ENCODE results near the gene LMNA. TPM values are rescaled to one million over a fixed set of nuclear protein-coding genes. Genes with fewer than 3 reads are reported as not detected.
"Not testable (repeated sequence)": the region's sequence is repeated elsewhere in the genome, so short reads cannot be mapped to it uniquely, and the experiment has no call there.

The LMNA gene
- total RNA-seq, 1 donor from 2014 or later, result 638 TPM

- no peak for FAIRE-seq
- TF ChIP-seq CTCF (IDR thresholded peaks at IDR 0.05; ENCODE audit: insufficient read depth, low read length, severe bottlenecking), result no peak
Measured at GRCh38 chr1:156120318-156120717, 5.8 kb downstream of the LMNA start.

GRCh38 chr1:156121005-156121404 lies 6.5 kb downstream of the LMNA start:
- H3K27me3 ChIP-seq (ENCODE audit: control insufficient read depth, insufficient read depth, low read length); H3K36me3 ChIP-seq (ENCODE audit: control insufficient read depth, insufficient read depth, low read length); FAIRE-seq; DNase-seq (ENCODE audit: low read depth); H3K4me3 ChIP-seq (ENCODE audit: low read depth, low read length): not testable (repeated sequence)

More at GRCh38 chr1:156120318-156120717, 5.8 kb downstream of the LMNA start:
- H3K36me3 ChIP-seq (ENCODE audit: control insufficient read depth, insufficient read depth, low read length), result peaks cover 6% of the 10 kb centered on the region
- no peaks in the 10 kb centered on the region for H3K27me3 ChIP-seq (ENCODE audit: control insufficient read depth, insufficient read depth, low read length)
- no peak for DNase-seq (ENCODE audit: low read depth)
- H3K4me3 ChIP-seq (ENCODE audit: low read depth, low read length), result no peak overlapping the region

- DNase-seq (ENCODE audit: low read depth) (no peak), FAIRE-seq (no peak)
- Histone ChIP-seq H3K4me3 (ENCODE audit: low read depth, low read length) (no peak overlapping the region), H3K27me3 (ENCODE audit: control insufficient read depth, insufficient read depth, low read length) (no peaks in the 10 kb centered on the region), H3K36me3 (ENCODE audit: control insufficient read depth, insufficient read depth, low read length) (peaks cover 6% of the 10 kb centered on the region)
- no peak for TF ChIP-seq CTCF (IDR thresholded peaks at IDR 0.05; ENCODE audit: insufficient read depth, low read length, severe bottlenecking)
Measured at GRCh38 chr1:156121457-156121856, 6.9 kb downstream of the LMNA start.

- TF ChIP-seq CTCF (IDR thresholded peaks at IDR 0.05; ENCODE audit: insufficient read depth, low read length, severe bottlenecking), result no peak
- no peak for DNase-seq (ENCODE audit: low read depth)
- peaks cover 6% of the 10 kb centered on the region for H3K36me3 ChIP-seq (ENCODE audit: control insufficient read depth, insufficient read depth, low read length)
- FAIRE-seq, result no peak
- peak overlapping the region; percentile 12 for H3K4me3 ChIP-seq (ENCODE audit: low read depth, low read length)
- H3K27me3 ChIP-seq (ENCODE audit: control insufficient read depth, insufficient read depth, low read length), result no peaks in the 10 kb centered on the region
Measured at GRCh38 chr1:156122086-156122485, 7.6 kb downstream of the LMNA start.

GRCh38 chr1:156122519-156123355 lies 8.2 kb downstream of the LMNA start:
- peak overlapping the region; percentile 12 for H3K4me3 ChIP-seq (ENCODE audit: low read depth, low read length)
- TF ChIP-seq CTCF (IDR thresholded peaks at IDR 0.05; ENCODE audit: insufficient read depth, low read length, severe bottlenecking), result peak; percentile 61
- peaks cover 6% of the 10 kb centered on the region for H3K36me3 ChIP-seq (ENCODE audit: control insufficient read depth, insufficient read depth, low read length)
- no peaks in the 10 kb centered on the region for H3K27me3 ChIP-seq (ENCODE audit: control insufficient read depth, insufficient read depth, low read length)
- FAIRE-seq (no peak), DNase-seq (ENCODE audit: low read depth) (peak; percentile 68)

GRCh38 chr1:156123356-156124196 lies 9.1 kb downstream of the LMNA start:
- H3K27me3 ChIP-seq (ENCODE audit: control insufficient read depth, insufficient read depth, low read length), result no peaks in the 10 kb centered on the region
- DNase-seq (ENCODE audit: low read depth) (peak; percentile 97), FAIRE-seq (no peak)
- peak overlapping the region; percentile 16 for H3K4me3 ChIP-seq (ENCODE audit: low read depth, low read length)
- peaks cover 6% of the 10 kb centered on the region for H3K36me3 ChIP-seq (ENCODE audit: control insufficient read depth, insufficient read depth, low read length)
- TF ChIP-seq CTCF (IDR thresholded peaks at IDR 0.05; ENCODE audit: insufficient read depth, low read length, severe bottlenecking), result no peak

Measured in bronchial epithelial cell (primary cell).